DMS53 (cell line): ENCODE measurements around the gene WDR17.
"Not testable (repeated sequence)": the region's sequence is repeated elsewhere in the genome, so short reads cannot be mapped to it uniquely, and the experiment has no call there.

Experiments
- DNase-seq: peaks from one replicate; lab custom pipeline; 2025; lab: John Stamatoyannopoulos, UW

WDR17 gene

GRCh38 chr4:176193126-176193525 is 127.5 kb downstream of the WDR17 start:
- DNase-seq: no peak

- no peak for DNase-seq
Measured at GRCh38 chr4:176193938-176194337, 128.3 kb downstream of the WDR17 start.

GRCh38 chr4:176195184-176195978 is 129.7 kb downstream of the WDR17 start, which contains the start of gene SPATA4:
TSS of gene SPATA4 (minus strand) at chr4:176195585. CDS start at chr4:176195562, 23 bp downstream.
- DNase-seq: peak; percentile 95

GRCh38 chr4:176198316-176198903 is 132.8 kb downstream of the WDR17 start:
- DNase-seq: peak; percentile 86

GRCh38 chr4:176205299-176205698 is 139.7 kb downstream of the WDR17 start:
- no peak for DNase-seq

- no peak for DNase-seq
Measured at GRCh38 chr4:176207839-176208238, 142.2 kb downstream of the WDR17 start.

- DNase-seq: no peak
Measured at GRCh38 chr4:176209535-176209934, 143.9 kb downstream of the WDR17 start.

- DNase-seq: no peak
Measured at GRCh38 chr4:176210101-176210500, 144.5 kb downstream of the WDR17 start.

GRCh38 chr4:176210579-176211296 is 145.1 kb downstream of the WDR17 start:
- DNase-seq: no peak

- DNase-seq: not testable (repeated sequence)
Measured at GRCh38 chr4:176212351-176212750, 146.7 kb downstream of the WDR17 start.

- DNase-seq: no peak
Measured at GRCh38 chr4:176217510-176217909, 151.9 kb downstream of the WDR17 start.

GRCh38 chr4:176222149-176222548 is 156.5 kb downstream of the WDR17 start:
- DNase-seq: no peak

- no peak for DNase-seq
Measured at GRCh38 chr4:176223561-176223960, 157.9 kb downstream of the WDR17 start.

- DNase-seq: no peak
Measured at GRCh38 chr4:176226736-176227135, 161.1 kb downstream of the WDR17 start.

GRCh38 chr4:176229645-176230044 is 164.0 kb downstream of the WDR17 start:
- no peak for DNase-seq
